GM23248 (cell line): ENCODE data around the gene CUX1. TPM values are rescaled to one million over a fixed set of nuclear protein-coding genes. Genes with fewer than 3 reads are reported as not detected.

ENCODE experiments used
- DNase-seq: peaks from one replicate; pipeline ENCODE4 v3.0.0-alpha.2; 2015
- H2AFZ ChIP-seq: fragments of 200-600 bp; sonication (generic); 2 replicates; pipeline ENCODE4 v1.6.1; 2016; ENCODE audit warnings: antibody characterized with exemption
- H3F3A ChIP-seq: fragments of 200-600 bp; sonication (generic); 2 replicates; pipeline ENCODE4 v1.6.1; 2016; ENCODE audit warnings: mild to moderate bottlenecking, antibody characterized with exemption, mixed run types; ENCODE audit not compliant: insufficient read depth
- H3K27ac ChIP-seq: fragments of 200-600 bp; sonication (generic); 2 replicates; pipeline ENCODE4 v1.5.1; 2016; ENCODE audit warnings: mild to moderate bottlenecking
- H3K27me3 ChIP-seq: fragments of 200-600 bp; sonication (generic); replicated peaks from 2 replicates; pipeline ENCODE4 v1.6.1; 2016; ENCODE audit warnings: mild to moderate bottlenecking; ENCODE audit not compliant: insufficient read depth
- H3K36me3 ChIP-seq: fragments of 200-600 bp; sonication (generic); 2 replicates; pipeline ENCODE4 v1.6.1; 2016; ENCODE audit warnings: low read depth, mild to moderate bottlenecking
- H3K4me1 ChIP-seq: fragments of 200-600 bp; sonication (generic); 2 replicates; pipeline ENCODE4 v1.6.1; 2016; ENCODE audit warnings: mild to moderate bottlenecking; ENCODE audit not compliant: insufficient read depth
- H3K4me2 ChIP-seq: fragments of 200-600 bp; sonication (generic); one replicate; pipeline ENCODE4 v1.6.1; 2016; ENCODE audit warnings: mild to moderate bottlenecking; ENCODE audit not compliant: unreplicated experiment
- H3K4me3 ChIP-seq: fragments of 200-600 bp; sonication (generic); 2 replicates; pipeline ENCODE4 v1.5.1; 2016; ENCODE audit warnings: mild to moderate bottlenecking
- H3K79me2 ChIP-seq: fragments of 200-600 bp; sonication (generic); 2 replicates; pipeline ENCODE4 v1.6.1; 2016; ENCODE audit warnings: mild to moderate bottlenecking; ENCODE audit not compliant: insufficient read depth
- H3K9ac ChIP-seq: fragments of 200-600 bp; sonication (generic); 2 replicates; pipeline ENCODE4 v1.6.1; 2016; ENCODE audit warnings: mild to moderate bottlenecking
- H3K9me2 ChIP-seq: fragments of 200-600 bp; sonication (generic); 2 replicates; pipeline ENCODE4 v1.6.1; 2016; ENCODE audit warnings: mixed run types, mild to moderate bottlenecking, moderate library complexity; ENCODE audit not compliant: insufficient read depth
- H3K9me3 ChIP-seq: fragments of 200-600 bp; sonication (generic); one replicate; pipeline ENCODE4 v1.6.1; 2017; ENCODE audit warnings: low read depth
- H4K20me1 ChIP-seq: fragments of 200-600 bp; sonication (generic); 2 replicates; pipeline ENCODE4 v1.6.0; 2016; ENCODE audit not compliant: insufficient read depth
- EZH2 ChIP-seq: fragments of 200-600 bp; sonication (generic); IDR thresholded peaks from 2 replicates; pipeline ENCODE4 v1.6.1; 2018; ENCODE audit warnings: antibody characterized with exemption, mild to moderate bottlenecking; ENCODE audit not compliant: insufficient read depth, poor library complexity, severe bottlenecking
- EZH2phosphoT487 ChIP-seq: fragments of 200-600 bp; sonication (generic); IDR thresholded peaks from 2 replicates; pipeline ENCODE4 v1.6.1; 2018; ENCODE audit warnings: antibody characterized with exemption, moderate library complexity, mild to moderate bottlenecking, low read depth; ENCODE audit not compliant: insufficient read depth
- WGBS, 2 experiments: methylation state at CpG; one replicate each; pipeline ENCODE4 v1.1.6; 2015 to 2017; ENCODE audit warnings: low lambda C conversion rate in 2 of 2, low coverage in 1 of 2; ENCODE audit errors: missing lambda C conversion rate in 2 of 2; 5-methylcytosine and 5-hydroxymethylcytosine counted together
- in situ Hi-C: fragments of 300-500 bp; cut with MboI; formaldehyde crosslinking; loops from 2 replicates; pipeline ENCODE4 v1.15.0; 2020
- polyA plus RNA-seq: library from polyadenylated mRNA; unstranded; fragments of >200 nt; fragmentation: Nextera tagmentation; extraction: Ambion mirVana; gene quantifications from 2 replicates; pipeline ENCODE4 v1.2.1, GENCODE V29; 2016
- total RNA-seq: library from RNA; depleted of rRNA; stranded (reverse); fragments of >200 nt; shearing (Covaris generic); gene quantifications from 2 replicates; pipeline ENCODE4 v1.2.3, GENCODE V29; 2014

The CUX1 gene
- total and polyA plus RNA-seq, 2 experiments from 2014 or later = 30.2 to 34.9 TPM

- no peak for DNase-seq
- no peaks in the 10 kb centered on the region for H3K36me3 ChIP-seq
- H3K27ac ChIP-seq = no peak overlapping the region
- WGBS, 2 experiments = 90% methylated on average over 5 of the region's 5 CpGs
- no peaks in the 10 kb centered on the region for H4K20me1 ChIP-seq
- H3K27me3 ChIP-seq = no peaks in the 10 kb centered on the region
- no peaks in the 10 kb centered on the region for H3K4me1 ChIP-seq
- H3K4me3 ChIP-seq = no peak overlapping the region
- H3K9me3 ChIP-seq = no peaks in the 10 kb centered on the region
- H3K9ac ChIP-seq = no peak overlapping the region
- no peaks in the 10 kb centered on the region for H3K9me2 ChIP-seq
- H3K79me2 ChIP-seq = peaks cover 19% of the 10 kb centered on the region; the same call in 1 of the 2 replicates
- in situ Hi-C loops = no loop called here
- no peak overlapping the region for H3K4me2 ChIP-seq
- no peak overlapping the region for H2AFZ ChIP-seq
- no peaks in the 10 kb centered on the region for H3F3A ChIP-seq
- TF ChIP-seq EZH2 (no peak), EZH2phosphoT487 (no peak)
Observed at GRCh38 chr7:101970801-101971200, 153.4 kb downstream of the CUX1 start.

GRCh38 chr7:101971457-101971856, 154.0 kb downstream of the CUX1 start:
- DNase-seq = no peak
- 0 out of 2 replicates have a peak, but pooled peaks cover 13% of the 10 kb centered on the region for H3K79me2 ChIP-seq
- H3K9me2 ChIP-seq = no peaks in the 10 kb centered on the region
- in situ Hi-C loops = no loop called here
- no peak overlapping the region for H3K9ac ChIP-seq
- H3K9me3 ChIP-seq = no peaks in the 10 kb centered on the region
- H3K27me3 ChIP-seq = no peaks in the 10 kb centered on the region
- no peaks in the 10 kb centered on the region for H3F3A ChIP-seq
- H3K4me3 ChIP-seq = no peak overlapping the region
- H3K36me3 ChIP-seq = no peaks in the 10 kb centered on the region
- no peaks in the 10 kb centered on the region; the same call in 1 of the 2 replicates for H4K20me1 ChIP-seq
- H3K4me1 ChIP-seq = no peaks in the 10 kb centered on the region
- WGBS, 2 experiments = 100% methylated on average over 3 of the region's 3 CpGs
- H3K4me2 ChIP-seq = no peak overlapping the region
- no peak for TF ChIP-seq EZH2phosphoT487
- no peak for TF ChIP-seq EZH2
- no peak overlapping the region for H2AFZ ChIP-seq
- H3K27ac ChIP-seq = no peak overlapping the region

DNA sequence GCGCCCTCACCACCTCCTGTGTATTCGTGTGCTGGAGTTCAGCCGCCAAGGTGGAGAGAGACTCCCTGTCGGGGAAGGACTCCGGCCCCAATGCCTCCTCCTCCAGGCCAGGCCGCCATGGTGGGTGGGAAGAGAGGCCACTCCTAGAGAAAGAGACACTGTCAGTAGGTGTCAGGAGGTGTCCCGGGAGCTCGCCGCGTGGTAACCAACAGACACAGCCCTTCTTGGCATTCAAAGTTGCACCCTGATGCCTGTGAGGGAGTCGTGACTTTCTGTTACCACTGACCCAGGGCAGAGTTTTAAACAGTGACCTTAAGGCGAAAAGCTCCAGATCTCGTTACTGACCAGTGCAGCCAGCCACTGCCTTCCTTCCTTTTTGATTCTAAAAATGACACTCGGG, 155.2 kb downstream of the CUX1 start:
- H3F3A ChIP-seq = no peaks in the 10 kb centered on the region
- 97 to 99% methylated on average over 14 of the region's 14 CpGs for WGBS, 2 experiments
- no peak overlapping the region for H3K27ac ChIP-seq
- in situ Hi-C loops = no loop called here
- no peaks in the 10 kb centered on the region for H3K36me3 ChIP-seq
- H3K27me3 ChIP-seq = no peaks in the 10 kb centered on the region
- no peak for TF ChIP-seq EZH2
- no peak for TF ChIP-seq EZH2phosphoT487
- no peak for DNase-seq
- H3K4me3 ChIP-seq = no peak overlapping the region
- no peaks in the 10 kb centered on the region for H3K4me1 ChIP-seq
- no peak overlapping the region for H2AFZ ChIP-seq
- no peaks in the 10 kb centered on the region for H3K9me3 ChIP-seq
- H3K4me2 ChIP-seq = no peak overlapping the region
- H3K9ac ChIP-seq = no peak overlapping the region
- 0 out of 2 replicates have a peak, but pooled peaks cover 7% of the 10 kb centered on the region for H3K79me2 ChIP-seq
- H3K9me2 ChIP-seq = no peaks in the 10 kb centered on the region
- H4K20me1 ChIP-seq = no peaks in the 10 kb centered on the region; the same call in 1 of the 2 replicates

GRCh38 chr7:101973130-101973529, 155.7 kb downstream of the CUX1 start:
- Histone ChIP-seq H3K4me1 (no peaks in the 10 kb centered on the region), H3K27me3 (no peaks in the 10 kb centered on the region), H3F3A (no peaks in the 10 kb centered on the region), H3K9ac (no peak overlapping the region), H2AFZ (no peak overlapping the region), H3K9me3 (no peaks in the 10 kb centered on the region), H3K4me2 (no peak overlapping the region), H3K27ac (no peak overlapping the region), H3K4me3 (no peak overlapping the region), H4K20me1 (no peaks in the 10 kb centered on the region; the same call in 1 of the 2 replicates), H3K36me3 (no peaks in the 10 kb centered on the region), H3K79me2 (0 out of 2 replicates have a peak, but pooled peaks cover 2% of the 10 kb centered on the region), H3K9me2 (no peaks in the 10 kb centered on the region)
- 90 to 95% methylated on average over 8 of the region's 8 CpGs for whole genome bisulfite sequencing, 2 experiments
- TF ChIP-seq EZH2 (no peak), EZH2phosphoT487 (no peak)
- in situ Hi-C loops = no loop called here
- DNase-seq = no peak

GRCh38 chr7:101974393-101974792, 157.0 kb downstream of the CUX1 start:
- no peaks in the 10 kb centered on the region for H3K4me1 ChIP-seq
- no peak overlapping the region for H3K4me2 ChIP-seq
- H3K27ac ChIP-seq = no peak overlapping the region
- no peaks in the 10 kb centered on the region for H3K79me2 ChIP-seq
- H4K20me1 ChIP-seq = no peaks in the 10 kb centered on the region; the same call in 1 of the 2 replicates
- H3K27me3 ChIP-seq = no peaks in the 10 kb centered on the region
- no peaks in the 10 kb centered on the region for H3F3A ChIP-seq
- TF ChIP-seq EZH2phosphoT487 (no peak), EZH2 (no peak)
- H3K36me3 ChIP-seq = no peaks in the 10 kb centered on the region
- H3K9ac ChIP-seq = no peak overlapping the region
- DNase-seq = no peak
- H3K4me3 ChIP-seq = no peak overlapping the region
- in situ Hi-C loops = no loop called here
- WGBS, 2 experiments = 98% methylated on average over 6 of the region's 6 CpGs
- no peak overlapping the region for H2AFZ ChIP-seq
- no peaks in the 10 kb centered on the region for H3K9me2 ChIP-seq
- no peaks in the 10 kb centered on the region for H3K9me3 ChIP-seq
